ENCODE measurements around the gene LBP.
"Not testable (repeated sequence)": the region's sequence is repeated elsewhere in the genome, so short reads cannot be mapped to it uniquely, and the experiment has no call there.

DNA sequence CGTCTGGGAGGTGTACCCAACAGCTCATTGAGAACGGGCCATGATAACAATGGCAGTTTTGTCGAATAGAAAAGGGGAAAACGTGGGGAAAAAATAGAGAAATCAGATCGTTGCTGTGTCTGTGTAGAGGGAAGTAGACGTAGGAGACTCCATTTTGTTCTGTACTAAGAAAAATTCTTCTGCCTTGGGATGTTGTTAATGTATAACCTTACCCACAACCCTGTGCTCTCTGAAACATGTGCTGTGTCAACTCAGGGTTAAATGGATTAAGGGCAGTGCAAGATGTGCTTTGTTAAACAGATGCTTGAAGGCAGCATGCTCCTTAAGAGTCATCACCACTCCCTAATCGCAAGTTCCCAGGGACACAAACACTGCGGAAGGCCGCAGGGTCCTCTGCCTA is 61.5 kb downstream of the LBP start:
- TF ChIP-seq, protein P1, sequence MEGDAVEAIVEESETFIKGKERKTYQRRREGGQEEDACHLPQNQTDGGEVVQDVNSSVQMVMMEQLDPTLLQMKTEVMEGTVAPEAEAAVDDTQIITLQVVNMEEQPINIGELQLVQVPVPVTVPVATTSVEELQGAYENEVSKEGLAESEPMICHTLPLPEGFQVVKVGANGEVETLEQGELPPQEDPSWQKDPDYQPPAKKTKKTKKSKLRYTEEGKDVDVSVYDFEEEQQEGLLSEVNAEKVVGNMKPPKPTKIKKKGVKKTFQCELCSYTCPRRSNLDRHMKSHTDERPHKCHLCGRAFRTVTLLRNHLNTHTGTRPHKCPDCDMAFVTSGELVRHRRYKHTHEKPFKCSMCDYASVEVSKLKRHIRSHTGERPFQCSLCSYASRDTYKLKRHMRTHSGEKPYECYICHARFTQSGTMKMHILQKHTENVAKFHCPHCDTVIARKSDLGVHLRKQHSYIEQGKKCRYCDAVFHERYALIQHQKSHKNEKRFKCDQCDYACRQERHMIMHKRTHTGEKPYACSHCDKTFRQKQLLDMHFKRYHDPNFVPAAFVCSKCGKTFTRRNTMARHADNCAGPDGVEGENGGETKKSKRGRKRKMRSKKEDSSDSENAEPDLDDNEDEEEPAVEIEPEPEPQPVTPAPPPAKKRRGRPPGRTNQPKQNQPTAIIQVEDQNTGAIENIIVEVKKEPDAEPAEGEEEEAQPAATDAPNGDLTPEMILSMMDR (conservative IDR thresholded peaks at IDR 0.05; ENCODE audit: low read depth in 2 of 2): not testable (repeated sequence)
- TF ChIP-seq EZH2phosphoT487 (IDR thresholded peaks at IDR 0.05; ENCODE audit: unreplicated experiment); EZH2 (IDR thresholded peaks at IDR 0.05; ENCODE audit: low read depth, unreplicated experiment); POLR2AphosphoS5 (IDR thresholded peaks at IDR 0.05; ENCODE audit: low read depth); JUNB (IDR thresholded peaks at IDR 0.05; ENCODE audit: unreplicated experiment); CREB1 (CRISPR knock-in tag; IDR thresholded peaks at IDR 0.05; ENCODE audit: low read depth); ZNF114 (CRISPR knock-in tag; IDR thresholded peaks at IDR 0.05); NANOG (IDR thresholded peaks at IDR 0.05; ENCODE audit: borderline replicate concordance); STAT1 (IDR thresholded peaks at IDR 0.05; ENCODE audit: unreplicated experiment): not testable (repeated sequence)
- TF ChIP-seq, protein P2, sequence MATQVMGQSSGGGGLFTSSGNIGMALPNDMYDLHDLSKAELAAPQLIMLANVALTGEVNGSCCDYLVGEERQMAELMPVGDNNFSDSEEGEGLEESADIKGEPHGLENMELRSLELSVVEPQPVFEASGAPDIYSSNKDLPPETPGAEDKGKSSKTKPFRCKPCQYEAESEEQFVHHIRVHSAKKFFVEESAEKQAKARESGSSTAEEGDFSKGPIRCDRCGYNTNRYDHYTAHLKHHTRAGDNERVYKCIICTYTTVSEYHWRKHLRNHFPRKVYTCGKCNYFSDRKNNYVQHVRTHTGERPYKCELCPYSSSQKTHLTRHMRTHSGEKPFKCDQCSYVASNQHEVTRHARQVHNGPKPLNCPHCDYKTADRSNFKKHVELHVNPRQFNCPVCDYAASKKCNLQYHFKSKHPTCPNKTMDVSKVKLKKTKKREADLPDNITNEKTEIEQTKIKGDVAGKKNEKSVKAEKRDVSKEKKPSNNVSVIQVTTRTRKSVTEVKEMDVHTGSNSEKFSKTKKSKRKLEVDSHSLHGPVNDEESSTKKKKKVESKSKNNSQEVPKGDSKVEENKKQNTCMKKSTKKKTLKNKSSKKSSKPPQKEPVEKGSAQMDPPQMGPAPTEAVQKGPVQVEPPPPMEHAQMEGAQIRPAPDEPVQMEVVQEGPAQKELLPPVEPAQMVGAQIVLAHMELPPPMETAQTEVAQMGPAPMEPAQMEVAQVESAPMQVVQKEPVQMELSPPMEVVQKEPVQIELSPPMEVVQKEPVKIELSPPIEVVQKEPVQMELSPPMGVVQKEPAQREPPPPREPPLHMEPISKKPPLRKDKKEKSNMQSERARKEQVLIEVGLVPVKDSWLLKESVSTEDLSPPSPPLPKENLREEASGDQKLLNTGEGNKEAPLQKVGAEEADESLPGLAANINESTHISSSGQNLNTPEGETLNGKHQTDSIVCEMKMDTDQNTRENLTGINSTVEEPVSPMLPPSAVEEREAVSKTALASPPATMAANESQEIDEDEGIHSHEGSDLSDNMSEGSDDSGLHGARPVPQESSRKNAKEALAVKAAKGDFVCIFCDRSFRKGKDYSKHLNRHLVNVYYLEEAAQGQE (IDR thresholded peaks at IDR 0.05; ENCODE audit: unreplicated experiment): not testable (repeated sequence)
- TF ChIP-seq, protein P3, sequence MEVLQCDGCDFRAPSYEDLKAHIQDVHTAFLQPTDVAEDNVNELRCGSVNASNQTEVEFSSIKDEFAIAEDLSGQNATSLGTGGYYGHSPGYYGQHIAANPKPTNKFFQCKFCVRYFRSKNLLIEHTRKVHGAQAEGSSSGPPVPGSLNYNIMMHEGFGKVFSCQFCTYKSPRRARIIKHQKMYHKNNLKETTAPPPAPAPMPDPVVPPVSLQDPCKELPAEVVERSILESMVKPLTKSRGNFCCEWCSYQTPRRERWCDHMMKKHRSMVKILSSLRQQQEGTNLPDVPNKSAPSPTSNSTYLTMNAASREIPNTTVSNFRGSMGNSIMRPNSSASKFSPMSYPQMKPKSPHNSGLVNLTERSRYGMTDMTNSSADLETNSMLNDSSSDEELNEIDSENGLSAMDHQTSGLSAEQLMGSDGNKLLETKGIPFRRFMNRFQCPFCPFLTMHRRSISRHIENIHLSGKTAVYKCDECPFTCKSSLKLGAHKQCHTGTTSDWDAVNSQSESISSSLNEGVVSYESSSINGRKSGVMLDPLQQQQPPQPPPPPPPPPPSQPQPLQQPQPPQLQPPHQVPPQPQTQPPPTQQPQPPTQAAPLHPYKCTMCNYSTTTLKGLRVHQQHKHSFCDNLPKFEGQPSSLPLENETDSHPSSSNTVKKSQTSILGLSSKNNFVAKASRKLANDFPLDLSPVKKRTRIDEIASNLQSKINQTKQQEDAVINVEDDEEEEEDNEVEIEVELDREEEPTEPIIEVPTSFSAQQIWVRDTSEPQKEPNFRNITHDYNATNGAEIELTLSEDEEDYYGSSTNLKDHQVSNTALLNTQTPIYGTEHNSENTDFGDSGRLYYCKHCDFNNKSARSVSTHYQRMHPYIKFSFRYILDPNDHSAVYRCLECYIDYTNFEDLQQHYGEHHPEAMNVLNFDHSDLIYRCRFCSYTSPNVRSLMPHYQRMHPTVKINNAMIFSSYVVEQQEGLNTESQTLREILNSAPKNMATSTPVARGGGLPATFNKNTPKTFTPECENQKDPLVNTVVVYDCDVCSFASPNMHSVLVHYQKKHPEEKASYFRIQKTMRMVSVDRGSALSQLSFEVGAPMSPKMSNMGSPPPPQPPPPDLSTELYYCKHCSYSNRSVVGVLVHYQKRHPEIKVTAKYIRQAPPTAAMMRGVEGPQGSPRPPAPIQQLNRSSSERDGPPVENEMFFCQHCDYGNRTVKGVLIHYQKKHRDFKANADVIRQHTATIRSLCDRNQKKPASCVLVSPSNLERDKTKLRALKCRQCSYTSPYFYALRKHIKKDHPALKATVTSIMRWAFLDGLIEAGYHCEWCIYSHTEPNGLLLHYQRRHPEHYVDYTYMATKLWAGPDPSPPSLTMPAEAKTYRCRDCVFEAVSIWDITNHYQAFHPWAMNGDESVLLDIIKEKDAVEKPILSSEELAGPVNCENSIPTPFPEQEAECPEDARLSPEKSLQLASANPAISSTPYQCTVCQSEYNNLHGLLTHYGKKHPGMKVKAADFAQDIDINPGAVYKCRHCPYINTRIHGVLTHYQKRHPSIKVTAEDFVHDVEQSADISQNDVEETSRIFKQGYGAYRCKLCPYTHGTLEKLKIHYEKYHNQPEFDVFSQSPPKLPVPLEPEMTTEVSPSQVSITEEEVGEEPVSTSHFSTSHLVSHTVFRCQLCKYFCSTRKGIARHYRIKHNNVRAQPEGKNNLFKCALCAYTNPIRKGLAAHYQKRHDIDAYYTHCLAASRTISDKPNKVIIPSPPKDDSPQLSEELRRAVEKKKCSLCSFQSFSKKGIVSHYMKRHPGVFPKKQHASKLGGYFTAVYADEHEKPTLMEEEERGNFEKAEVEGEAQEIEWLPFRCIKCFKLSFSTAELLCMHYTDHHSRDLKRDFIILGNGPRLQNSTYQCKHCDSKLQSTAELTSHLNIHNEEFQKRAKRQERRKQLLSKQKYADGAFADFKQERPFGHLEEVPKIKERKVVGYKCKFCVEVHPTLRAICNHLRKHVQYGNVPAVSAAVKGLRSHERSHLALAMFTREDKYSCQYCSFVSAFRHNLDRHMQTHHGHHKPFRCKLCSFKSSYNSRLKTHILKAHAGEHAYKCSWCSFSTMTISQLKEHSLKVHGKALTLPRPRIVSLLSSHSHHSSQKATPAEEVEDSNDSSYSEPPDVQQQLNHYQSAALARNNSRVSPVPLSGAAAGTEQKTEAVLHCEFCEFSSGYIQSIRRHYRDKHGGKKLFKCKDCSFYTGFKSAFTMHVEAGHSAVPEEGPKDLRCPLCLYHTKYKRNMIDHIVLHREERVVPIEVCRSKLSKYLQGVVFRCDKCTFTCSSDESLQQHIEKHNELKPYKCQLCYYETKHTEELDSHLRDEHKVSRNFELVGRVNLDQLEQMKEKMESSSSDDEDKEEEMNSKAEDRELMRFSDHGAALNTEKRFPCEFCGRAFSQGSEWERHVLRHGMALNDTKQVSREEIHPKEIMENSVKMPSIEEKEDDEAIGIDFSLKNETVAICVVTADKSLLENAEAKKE (CRISPR knock-in tag; IDR thresholded peaks at IDR 0.05): not testable (repeated sequence)

Measured in GM23338 (cell line).